Limb (tissue), 2 donors: Measurements from ENCODE around the gene ZNF117.
"Not testable (repeated sequence)": the region's sequence is repeated elsewhere in the genome, so short reads cannot be mapped to it uniquely, and the experiment has no call there.

ENCODE experiments used
- DNase-seq, 2 donors: peaks; one replicate each; pipeline ENCODE4 v3.0.0-alpha.2; 2016; ENCODE audit errors: extremely low spot score in 2 of 2

The ZNF117 gene

DNA sequence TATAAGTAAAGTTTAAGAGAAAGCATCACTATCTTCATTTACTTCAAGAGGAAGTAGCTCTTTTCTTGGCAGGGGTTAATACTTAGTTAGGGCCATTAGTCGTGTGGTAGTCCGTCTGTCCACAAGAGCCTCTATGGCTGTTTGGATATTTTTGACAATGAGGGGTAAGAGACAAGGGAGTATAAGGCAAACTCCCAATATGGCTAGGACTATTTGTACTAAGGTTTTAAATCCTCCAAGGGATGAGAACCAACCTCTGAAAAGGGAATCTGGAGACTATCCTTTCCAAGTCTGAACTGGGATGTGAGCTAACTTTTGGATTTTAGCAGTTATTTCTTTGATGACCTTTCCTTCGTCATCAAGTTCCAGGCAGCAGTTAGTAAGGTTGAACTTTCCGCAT lies at the start of gene ZNF117:
Gene ZNF117, minus strand, starts transcription at position 101 of the 400 bp plus-strand sequence.
- no peak for DNase-seq

DNA sequence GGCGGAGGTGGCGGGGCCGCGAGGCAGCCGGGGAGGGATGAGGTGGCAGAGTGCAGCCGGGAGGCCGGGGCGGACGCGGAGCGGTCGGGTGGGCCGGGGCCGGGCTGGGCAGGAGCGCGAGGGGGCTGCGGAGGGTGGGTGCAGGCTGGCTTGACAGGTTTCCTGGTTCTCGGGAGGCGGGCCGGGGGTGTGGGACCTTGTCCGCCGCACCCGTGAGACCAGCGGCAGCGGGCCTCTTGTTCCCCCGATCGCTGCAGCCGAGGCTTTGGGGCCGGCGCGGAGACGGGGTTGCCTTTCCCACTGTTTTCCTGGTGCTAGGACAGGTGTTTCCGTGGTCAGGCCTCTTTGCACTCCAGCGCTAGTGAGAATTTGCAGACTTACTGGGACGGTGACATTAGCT lies 47.9 kb upstream of the ZNF117 start:
- peak; percentile 18 to 68 for DNase-seq

DNA sequence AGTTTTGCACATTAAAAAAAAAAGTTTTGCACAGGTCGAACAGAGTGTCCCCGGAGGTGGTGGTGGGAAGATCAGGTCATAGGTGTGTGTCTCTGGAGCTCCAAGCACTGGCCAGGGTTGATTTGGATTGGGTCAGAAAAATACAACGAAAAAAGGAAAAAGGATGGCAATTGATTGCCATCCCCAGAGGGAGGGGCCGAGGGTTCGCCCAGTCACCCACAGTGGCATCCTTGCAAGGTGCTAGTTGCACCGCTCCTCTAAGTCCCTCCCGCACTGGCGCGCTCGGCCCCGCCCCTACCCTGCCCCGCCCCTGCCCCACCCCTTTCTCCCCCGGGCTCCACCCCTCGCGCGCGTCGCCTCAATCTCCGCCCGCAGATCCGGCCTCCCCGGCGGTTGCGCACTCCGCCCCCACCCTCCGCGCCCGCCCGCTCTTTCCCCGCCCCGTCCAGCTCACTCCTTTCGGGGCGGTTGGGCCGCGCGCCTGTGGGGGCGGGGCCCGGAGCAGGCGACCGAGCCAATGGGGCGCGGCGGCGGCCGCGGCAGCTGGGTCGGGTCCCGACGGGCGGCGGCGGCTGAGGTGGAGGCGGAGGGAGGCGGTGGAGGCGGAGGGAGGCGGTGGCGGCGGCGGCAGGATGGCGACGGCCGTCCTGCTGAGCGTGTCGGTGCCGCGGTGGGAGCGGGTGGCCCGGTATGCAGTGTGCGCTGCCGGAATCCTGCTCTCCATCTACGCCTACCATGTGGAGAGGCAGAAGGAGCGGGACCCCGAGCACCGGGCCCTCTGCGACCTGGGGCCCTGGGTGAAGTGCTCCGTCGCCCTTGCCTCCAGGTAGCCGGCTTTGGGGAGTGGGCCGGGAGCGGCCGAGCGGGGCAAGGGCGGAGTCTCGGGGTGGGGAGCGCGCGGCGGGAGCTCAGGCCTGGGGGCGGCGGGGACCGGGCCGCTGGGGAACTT lies 47.2 kb upstream of the ZNF117 start:
- DNase-seq, result peak; percentile 93 to 98

DNA sequence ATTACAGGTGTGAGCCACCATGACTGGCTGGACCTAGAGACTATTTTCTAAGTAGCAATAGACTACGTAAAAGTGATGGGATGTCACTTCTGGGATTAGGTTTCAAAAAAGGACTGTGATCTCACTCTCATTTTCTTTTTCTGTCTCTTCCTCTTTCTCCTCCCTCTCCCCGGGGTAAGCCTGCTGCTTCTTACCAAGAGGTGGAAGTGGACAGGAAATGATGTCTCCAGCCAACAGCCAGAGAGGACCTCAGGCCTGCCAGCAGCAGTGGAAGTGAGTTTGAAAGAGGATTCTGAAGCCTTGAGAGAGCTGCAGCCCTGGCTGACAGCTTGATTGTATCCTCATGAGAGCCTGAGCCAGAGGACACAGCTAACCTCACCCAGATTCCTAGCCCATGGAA lies 45.7 kb upstream of the ZNF117 start:
- not testable (repeated sequence) for DNase-seq

DNA sequence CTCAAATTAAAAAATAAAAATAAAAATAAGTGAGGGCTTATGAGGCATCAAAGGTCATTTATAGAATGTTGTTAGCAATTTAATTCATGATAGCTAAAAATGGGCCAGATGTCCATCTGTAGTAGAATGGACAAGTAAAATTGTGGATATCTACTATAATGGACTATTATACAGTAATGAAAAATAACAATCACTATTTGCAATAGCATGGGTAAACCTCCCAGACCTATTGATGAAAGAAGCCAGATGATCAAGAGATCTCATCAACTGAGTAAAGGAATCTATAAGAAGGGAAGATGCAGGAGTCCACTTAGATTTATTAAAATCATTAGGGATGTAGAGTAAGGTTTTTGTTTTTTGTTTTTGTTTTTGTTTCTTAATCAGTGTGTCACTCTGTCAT lies 44.6 kb upstream of the ZNF117 start:
- DNase-seq, result not testable (repeated sequence)

DNA sequence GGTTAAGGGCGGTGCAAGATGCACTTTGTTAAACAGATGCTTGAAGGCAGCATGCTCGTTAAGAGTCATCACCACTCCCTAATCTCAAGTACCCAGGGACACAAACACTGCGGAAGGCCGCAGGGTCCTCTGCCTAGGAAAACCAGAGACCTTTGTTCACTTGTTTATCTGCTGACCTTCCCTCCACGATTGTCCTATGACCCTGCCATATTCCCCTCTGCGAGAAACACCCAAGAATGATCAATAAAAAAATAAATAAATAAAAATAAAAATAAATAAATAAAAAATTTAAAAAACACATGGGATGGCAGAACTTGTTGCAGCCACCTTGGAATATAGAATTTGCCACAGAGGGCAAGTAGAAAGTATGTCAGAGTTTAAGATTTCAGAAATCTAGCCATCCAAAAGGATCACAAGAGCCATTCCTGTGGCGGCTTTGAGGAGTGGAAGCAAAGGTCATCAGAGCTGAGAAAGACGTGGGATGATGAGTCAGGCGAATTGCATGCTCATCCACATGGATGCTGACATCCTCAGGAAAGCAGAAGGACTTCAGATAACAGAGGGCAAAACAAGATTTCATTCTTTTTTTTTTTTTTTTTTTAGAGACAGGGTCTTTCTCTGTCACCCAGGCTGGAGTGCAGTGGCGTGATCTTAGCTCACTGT lies 43.4 kb upstream of the ZNF117 start:
- not testable (repeated sequence) for DNase-seq

DNA sequence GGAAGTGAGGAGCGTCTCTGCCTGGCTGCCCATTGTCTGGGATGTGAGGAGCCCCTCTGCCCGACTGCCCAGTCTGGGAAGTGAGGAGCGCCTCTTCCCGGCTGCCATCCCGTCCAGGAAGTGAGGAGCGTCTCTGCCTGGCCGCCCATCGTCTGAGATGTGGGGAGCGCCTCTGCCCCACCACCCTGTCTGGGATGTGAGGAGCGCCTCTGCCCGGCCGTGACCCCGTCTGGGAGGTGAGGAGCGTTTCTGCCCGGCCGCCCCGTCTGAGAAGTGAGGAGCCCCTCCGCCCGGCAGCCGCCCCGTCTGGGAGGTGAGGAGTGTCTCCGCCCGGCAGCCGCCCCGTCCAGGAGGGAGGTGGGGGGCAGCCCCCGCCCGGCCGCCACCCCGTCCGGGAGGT lies 42.6 kb upstream of the ZNF117 start:
- not testable (repeated sequence) for DNase-seq

DNA sequence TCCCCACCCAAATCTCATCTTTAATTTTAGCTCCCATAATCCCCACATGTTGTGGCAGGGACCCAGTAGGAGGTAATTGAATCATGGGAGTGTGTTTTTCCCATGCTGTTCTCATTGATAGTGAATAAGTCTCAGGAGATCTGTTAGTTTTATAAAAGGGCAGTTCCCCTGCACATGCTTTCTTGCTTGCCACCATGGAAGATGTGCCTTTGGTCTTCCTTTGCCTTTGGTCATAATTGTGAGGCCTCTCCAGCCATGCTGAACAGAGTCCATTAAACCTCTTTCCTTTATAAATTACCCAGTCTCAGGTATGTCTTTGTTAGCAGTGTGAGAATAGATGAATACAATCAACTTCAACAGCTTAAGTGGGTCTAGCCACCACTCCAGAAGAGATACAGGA lies 34.2 kb upstream of the ZNF117 start:
- DNase-seq, result not testable (repeated sequence)

DNA sequence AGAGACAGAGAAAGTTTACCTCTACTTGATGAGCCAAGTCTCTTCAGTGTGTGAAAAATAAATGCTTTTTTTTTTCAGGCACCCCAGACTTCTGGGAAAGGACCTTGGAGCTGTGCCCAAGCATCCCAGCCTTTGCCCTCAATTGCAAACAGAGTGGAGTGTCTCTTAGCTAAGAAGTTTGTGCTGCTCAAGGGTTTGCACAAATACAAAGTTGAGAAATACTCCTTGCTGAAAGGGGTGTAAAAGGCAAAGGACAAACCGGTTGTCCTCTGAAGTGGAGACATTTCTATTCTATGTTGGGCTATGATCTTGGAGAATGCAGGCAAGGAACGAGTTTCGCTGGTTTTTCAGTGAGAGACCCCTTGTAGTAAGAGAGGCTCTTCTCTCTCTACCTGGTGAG lies 30.1 kb upstream of the ZNF117 start:
- not testable (repeated sequence) for DNase-seq

DNA sequence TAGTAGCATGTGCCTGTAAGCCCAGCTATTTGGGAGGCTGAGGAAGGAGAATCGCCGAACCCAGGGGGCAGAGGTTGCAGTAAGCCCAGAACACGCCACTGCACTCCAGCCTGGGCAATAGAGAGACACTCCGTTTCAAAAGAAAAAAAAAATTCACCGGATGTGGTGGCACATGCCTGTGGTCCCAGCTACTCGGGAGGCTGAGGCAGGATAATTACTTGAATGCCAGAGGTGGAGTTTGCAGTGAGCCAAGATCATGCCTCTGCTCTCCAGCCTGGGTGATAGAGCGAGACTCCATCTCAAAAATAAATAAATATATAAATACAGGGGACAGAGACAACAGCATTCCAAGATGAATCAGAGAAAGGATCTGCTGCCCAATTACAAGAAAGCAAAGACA lies 19.0 kb upstream of the ZNF117 start:
- DNase-seq, result not testable (repeated sequence)

DNA sequence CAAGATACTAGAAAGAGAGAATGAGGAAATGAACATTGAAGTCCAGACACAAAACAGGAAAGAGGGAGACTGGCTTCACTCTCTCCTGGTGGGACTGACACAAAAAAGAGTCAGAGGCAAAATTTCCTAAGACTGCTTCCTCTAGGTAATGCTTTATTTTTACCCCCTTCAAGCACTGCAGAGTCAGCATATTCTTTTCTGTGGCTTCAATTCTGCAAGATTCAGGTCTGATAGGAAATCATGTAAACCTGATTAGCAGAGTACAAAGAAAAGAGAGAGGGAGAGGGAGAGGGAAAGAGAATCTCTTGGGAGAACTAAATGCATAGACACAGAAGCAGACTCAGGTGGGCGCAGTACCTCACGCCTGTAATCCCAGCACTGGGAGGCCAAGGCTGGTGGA lies 18.6 kb upstream of the ZNF117 start:
- DNase-seq, result not testable (repeated sequence)

DNA sequence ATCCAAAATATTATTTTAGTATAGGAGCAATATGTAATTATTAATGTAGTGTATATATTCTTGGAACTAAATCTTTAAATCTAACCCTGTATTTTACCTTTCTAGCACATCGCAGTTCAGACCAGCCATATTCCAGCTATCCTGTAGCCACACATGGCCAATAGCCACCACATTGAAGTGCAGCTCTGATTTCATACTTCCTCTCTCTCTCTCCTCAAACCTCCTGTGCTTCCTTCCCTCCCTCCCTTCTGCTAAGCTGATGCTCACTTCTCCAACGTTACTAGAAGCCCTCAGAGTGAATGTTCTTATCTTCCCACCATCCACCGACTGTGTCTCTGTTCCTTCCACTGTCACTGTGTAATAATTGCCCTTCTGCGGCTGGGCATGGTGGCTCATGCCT lies 16.2 kb upstream of the ZNF117 start:
- DNase-seq, result not testable (repeated sequence)

DNA sequence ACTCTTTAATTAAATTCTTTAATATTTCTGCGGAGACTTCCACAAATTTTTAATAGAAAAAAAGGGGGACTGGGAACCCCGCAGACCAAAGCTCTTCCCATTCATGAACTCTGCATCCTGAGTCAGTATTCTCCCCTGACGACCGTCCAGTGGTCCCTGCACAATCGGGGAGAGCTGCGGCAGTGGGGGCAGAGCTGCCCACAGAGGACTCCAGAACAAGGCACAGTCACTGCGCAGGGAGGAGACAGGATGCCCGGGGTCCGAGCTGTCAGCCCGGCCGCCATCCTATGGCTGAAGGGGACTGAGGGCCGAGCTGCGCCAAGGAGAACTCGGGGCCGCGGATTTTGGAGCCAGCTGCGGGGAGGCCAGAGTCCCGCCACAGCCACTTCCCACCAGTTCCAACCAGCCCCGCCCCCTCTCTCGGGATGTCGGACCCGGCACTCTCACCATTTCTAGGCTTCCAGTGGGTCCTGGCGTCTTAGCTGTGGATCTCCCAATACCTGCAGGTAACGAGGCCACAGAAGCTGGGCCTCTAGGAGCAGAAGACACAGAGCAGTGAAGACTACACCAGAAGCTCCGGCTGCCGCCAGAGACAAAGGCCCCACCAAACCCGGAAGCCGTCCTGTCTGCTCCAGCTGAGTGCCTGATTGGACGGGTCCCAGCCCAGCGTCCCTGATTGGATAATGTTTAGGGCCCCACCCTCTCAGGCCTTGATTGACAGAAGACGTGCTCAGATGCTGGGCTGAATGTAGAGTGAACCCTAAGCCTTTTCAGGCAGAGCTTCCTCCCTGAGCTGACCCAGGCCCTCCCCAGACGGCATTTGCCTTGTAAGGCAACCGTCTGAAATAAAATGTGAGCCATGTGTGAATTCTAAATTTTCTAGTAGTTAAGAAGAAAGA lies 15.5 kb upstream of the ZNF117 start, which contains the start of gene ERV3-1:
Gene ERV3-1, minus strand, starts transcription at position 594 of the 899 bp plus-strand sequence. CDS start 13,661 bp downstream, outside the sequence.
- peak; percentile 92 to 93 for DNase-seq

DNA sequence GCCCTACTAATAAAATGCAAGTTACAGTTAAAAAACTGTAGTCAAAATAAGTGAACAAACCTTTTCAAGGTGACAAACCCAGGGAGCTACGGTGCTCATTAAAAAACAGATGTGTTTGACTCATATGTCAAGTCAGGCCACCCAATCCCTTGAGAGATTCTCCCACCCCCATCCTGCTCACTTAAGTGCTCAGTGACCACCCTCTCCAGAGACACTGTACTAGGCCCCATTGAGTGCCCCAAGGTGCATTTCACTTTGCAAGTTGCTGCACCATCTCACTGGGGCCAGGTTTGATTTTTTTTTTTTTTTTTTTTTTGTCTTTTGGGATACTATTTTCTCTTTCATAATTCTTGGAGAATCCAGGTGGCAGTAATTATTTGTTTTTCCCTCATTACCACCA lies 13.7 kb upstream of the ZNF117 start:
- DNase-seq, result no peak

DNA sequence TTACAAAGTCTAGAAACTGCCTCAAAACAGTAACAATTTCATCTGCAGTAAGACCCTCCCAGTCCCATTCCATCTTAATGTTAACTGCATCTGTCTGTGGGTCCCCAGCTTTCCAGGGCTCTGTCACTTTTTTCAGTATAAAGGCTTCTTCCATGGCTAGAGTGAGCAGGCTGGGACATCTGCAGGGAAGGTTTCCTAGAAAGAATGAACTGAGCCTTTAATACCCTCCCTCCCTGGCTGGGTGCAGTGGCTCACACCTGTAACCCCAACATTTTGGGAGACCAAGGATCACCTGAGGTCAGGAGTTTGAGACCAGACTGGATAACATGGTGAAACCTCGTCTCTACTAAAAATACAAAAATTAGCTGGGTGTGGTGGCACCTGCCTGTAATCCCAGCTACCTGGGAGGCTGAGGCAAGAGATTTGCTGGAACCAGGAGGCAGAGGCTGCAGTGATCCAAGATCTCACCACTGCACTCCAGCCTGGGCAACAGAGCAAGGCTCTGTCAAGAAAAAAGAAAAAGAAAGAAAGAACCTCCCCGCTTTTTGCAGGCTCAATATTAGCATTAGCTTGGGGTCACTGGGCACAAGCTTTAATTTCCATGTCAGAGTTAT lies 12.2 kb upstream of the ZNF117 start:
- DNase-seq, result no peak

DNA sequence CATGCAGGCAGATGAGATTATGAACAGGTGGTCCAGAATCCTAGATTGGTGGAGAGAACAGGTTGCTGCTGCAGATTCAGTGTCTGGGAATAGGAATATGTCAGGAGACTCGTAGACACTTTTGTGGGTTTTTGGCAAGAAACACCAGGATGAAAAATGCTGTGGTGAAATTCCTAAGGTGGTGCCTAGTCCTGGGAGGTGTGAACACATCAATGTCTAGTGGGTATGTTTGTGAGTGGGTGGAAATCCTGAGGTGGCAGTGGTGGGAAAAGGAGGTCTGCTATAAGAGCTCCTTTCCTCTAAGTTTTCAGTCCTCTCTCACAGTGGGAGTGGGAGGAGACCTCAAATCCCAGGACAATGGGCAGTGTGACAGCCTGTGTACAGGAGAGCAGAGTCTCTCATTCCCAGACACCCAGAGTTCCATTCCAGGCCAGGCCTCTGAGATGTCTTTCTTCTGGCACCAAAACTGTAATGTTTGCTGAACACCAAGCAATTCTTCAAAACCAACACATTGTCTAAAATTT lies 10.5 kb upstream of the ZNF117 start:
- no peak for DNase-seq

DNA sequence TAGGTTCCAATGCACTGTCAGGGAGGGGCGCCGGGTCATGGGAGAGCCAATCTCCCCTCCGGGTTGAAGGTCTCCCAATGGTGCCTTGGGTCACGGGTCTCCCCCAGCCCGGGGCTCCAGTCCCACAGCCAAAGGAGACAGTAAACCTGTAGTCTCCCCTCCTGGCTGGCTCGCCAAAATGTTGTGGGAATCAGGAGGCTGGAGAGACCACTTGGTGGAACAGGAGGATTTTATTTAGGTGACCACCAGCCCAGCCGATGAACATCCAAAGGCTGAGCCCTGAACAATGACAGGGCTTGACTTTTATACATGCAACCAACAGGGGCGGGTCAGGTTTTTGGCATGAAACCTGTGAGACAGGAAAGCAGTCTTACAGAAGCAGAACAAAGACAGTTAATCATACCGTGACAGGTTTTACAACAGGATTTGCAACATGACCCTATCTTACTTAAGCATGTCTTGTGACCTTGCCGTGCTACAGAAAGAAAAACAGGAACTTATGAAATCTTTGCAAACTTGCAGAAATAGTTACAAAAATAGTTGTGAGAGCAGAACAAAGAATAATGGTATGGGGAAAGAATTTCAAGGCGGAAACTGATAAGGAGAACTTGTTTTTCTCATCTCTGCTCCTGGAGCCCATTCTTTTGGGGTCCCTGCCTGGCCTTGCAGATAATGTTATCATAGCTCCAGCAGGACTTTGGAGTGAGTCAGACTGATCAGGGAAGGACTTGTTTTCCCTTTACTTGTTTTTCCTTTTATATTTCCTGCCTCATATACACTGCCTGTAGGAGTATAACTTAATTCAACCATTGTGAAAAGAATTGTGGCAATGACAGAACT lies 8.5 kb upstream of the ZNF117 start:
- no peak for DNase-seq

DNA sequence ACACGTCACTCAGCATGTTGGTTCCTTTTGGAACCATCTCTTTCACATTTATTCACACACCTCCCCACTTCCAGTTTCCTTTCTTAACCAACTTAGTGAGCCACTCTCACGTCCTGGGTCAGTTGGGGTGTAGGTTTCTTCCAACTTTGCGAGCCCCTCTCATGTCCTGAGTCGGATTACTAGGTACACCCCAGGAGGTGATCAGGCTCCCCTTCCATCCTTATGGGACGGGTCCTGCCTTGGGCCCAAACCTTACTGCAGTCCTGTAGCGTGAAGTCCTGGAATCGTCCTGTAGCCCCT lies 8.0 kb upstream of the ZNF117 start:
- no peak for DNase-seq

DNA sequence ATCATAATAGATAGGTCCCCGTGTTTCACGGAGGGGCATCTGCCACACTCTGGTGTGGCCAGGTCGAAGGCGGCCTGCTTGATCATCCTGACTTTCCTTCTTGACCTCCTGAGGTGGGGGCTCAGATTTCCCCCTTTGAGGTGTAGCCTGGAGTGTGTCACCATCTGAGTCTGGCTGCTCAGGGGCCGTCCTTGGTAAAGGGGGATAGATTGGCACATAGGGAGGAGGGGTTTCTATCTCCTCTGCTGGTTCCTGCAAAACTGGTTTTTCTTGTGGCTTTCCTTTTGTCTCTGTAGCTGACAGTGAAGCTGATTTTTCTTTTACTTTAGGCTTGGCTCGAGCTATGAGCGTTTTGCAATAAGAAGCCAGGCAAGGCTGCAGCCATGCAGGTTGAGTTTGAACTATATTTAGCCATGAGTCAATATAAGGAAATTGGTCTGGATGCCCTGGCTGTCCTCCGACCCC lies 7.1 kb upstream of the ZNF117 start:
- no peak for DNase-seq
